Fibroblast of gingiva (primary cell): ENCODE measurements around the gene TRIP12.
"Not testable (repeated sequence)": the region's sequence is repeated elsewhere in the genome, so short reads cannot be mapped to it uniquely, and the experiment has no call there.

ENCODE experiments used
- DNase-seq: peaks from one replicate; pipeline ENCODE4 v3.0.0-alpha.2; 2011; ENCODE audit warnings: low read depth

TRIP12 gene

DNA sequence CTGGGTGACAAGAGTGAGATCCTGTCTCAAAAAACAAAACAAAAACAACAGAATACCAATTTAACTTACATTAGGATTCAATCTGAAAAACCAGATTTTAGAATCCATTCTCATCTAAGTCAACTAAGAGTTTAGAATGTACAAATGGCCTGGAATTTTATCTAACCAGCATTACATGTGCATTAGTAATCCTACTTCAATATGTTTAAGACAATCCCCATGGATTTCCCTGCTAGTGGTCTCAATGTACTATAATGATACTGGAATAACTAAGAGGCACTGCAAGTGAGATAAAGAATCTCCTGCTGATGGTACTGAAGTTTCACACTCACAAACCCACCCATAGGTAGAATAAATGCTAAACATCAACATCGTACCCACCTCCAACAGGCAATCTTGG, 153.6 kb downstream of the TRIP12 start:
- no peak for DNase-seq

DNA sequence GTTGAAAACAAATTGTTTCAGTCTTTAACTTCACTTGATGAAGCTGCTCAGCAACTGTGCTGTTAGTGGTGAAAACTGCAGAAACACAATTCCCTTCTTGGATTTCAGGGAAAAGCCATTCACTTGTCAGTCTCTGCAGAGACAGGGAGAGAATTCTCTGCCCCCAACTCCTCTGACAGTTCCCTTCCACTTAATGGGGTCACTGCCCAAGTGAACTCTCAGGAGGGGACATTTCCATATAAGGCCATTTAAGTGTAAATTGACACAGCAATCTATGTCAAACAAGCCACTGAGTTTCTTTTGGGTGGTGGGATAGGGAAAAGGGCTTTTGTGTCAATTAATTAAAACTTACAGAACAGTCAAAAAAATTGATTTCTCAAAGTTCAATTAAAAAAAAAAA, 156.1 kb downstream of the TRIP12 start:
- no peak for DNase-seq

DNA sequence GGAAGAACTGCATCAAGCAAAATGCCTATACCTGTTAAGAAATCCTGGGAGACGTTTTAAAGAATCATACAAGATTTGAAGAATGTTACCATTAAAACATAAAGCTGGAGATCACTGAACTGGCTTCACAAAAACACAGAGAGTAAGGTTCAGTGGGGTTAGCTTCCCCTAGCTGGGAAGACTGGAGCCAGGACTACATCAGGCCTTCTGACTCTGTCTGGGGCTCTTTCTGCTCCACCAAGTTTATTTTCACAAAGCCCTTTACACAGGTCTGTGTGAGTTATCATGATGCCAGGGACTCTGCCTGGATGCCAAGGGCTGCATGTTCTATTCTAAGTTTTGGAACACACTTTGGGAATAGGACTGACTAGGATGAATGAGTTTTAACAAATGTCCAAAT, 160.1 kb downstream of the TRIP12 start:
- DNase-seq, result no peak

DNA sequence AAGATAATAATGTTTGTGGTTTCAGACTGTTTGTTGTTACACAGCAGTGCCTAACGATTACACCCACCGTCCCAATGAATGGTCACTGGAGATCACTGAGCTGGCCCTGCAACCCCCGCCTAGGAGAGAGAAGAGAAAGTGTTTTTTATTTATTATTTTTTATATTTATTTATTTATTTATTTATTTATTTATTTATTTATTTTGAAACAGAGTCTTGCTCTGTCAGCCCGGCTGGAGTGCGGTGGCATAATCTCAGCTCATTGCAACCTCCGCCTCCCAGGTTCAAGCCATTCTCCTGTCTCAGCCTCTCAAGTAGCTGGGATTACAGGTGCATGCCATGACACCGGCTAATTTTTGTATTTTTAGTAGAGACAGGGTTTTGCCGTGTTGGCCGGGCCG, 164.3 kb downstream of the TRIP12 start:
- DNase-seq, result not testable (repeated sequence)

DNA sequence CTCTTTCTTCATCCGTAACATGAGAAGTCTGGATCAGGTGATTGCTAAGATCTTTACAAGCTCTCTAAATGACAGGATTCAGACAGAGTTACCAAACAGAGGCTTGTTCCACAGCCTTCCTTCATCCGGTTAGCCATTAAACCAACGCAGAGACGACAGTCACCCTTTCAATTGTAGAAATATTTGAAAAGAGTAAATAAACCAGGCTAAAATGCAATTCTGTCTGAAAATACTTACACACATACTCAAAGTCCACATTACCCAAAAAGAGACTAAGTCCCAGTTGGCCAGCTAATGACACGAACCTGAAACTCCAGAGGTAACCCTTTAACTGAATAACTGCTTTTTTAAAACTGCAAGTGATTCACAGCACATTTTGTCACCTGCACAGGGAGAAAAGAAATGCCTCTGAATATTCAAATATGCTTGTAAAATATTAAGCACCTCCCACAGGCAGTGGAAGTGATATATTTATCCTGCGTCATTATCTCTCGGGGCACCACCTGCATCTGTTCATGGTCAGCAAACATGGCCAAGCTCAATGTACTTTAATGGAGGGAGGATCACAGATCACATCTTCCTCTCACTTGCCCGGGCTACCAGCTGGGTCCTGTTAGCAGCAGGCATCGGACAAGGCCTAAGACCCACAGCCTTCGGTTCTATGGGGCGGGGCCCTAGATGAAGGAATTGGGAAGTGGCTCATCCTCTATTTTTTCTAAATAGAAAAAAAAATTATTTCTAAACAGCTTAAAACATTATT, 168.7 kb downstream of the TRIP12 start:
- no peak for DNase-seq

DNA sequence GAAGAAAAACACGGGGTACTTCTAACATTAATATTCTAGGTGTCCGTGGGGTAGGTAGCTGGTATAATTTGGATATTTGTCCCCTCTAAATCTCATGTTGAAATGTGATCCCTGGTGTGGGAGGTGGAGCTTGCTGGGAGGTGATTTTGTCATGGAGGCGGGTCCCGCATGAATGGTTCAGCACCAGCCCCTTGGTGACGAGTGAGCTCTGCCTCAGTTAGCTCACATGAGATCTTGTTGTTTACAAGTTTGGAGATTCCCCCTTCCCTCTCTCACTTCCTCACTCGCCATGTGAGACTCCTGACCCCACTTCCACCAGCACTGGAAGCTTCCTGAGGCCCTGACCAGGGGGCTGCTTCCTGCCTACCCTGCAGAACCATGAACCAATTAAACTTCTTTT, 172.0 kb downstream of the TRIP12 start:
- no peak for DNase-seq

DNA sequence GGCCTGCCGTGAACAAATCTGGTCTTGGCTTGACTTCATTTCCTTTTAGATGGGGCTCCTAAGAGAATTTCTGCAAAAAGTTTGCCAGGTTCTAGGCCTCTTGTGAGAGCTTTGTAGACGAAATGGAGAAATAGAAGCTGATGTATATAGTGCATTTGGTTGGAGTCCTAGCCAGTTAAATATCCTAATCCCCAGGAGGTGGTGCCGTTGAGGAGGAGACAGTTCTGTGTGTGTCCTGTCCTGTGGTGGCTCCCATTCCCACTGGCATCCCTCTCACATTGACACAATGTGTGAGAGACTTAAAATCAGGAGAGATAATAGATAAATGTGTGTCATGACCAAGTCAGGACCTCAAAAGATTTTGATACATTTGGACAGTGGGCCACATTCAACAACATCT, 172.9 kb downstream of the TRIP12 start:
- no peak for DNase-seq

DNA sequence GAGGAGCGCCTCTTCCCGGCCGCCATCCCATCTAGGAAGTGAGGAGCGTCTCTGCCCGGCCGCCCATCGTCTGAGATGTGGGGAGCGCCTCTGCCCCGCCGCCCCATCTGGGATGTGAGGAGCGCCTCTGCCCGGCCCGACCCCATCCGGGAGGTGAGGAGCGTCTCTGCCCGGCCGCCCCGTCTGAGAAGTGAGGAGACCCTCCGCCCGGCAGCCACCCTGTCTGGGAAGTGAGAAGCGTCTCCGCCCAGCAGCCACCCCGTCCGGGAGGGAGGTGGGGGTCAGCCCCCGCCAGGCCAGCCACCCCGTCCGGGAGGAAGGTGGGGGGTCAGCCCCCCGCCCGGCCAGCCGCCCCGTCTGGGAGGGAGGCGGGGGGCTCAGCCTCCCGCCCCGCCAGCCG, 179.1 kb downstream of the TRIP12 start:
- DNase-seq, result not testable (repeated sequence)

DNA sequence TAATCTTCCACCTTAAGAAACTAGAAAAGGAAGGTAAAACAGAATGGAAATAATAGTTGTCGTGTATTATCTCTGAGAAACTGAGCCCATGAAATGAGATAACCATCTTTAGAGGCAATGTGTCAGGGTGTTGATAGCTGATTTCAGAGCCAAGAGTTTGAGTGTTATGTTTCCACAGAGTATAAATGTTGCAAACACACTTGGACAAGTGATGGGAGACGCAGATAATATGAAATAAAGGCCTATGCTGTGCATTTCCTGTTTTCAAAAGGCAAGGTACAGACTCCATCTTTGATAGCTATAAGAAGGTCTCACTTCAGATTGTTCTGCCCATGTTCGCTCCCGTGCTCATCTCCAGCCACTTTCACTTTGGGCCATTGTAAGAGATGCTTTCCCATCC, 181.5 kb downstream of the TRIP12 start:
- DNase-seq, result no peak

DNA sequence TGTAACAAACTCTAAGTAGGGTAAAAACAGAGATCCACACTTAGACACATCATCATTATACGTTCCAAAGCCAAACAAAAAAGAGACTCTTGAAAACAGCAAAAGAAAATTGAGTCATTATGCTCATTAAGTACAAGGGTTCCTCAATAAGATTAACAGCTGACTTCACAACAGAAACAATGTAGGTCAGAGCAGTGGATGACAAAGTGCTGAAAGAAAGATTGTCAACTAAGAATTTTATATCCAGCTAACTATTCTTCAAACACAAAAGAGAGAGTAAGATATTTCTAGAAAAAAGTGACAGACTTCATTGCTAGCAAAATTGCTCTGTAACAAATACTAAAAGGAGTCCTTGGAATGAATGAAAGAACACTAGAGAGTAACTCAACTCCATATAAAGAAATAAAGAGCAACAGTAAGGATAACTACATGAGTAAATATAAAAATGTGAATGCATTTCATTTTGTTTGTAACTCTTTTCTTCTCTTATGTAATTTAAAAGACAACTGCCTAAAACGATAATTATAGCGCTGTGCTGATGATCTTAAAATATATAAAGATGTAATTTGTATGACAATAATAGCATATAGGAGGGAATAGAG, 183.7 kb downstream of the TRIP12 start:
- no peak for DNase-seq

DNA sequence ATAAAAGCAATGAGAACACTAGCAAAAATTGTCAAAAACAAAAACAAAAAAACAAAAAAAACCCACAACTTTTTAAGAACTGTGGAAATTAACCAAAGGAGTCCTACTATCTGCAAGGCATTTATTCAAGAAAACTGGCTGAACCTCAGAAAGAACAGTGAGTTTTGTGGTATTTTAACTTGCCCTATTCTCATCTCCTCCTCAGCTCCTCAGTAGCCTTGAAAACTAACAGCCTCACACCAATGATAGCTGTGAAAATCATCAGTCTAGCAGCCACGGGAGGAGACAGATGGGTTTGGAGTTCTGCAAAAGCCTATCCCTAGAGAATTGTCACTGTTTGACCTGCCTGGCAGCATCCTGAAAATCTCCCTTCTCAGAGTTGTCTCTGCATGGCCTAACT, 187.4 kb downstream of the TRIP12 start:
- DNase-seq, result no peak

DNA sequence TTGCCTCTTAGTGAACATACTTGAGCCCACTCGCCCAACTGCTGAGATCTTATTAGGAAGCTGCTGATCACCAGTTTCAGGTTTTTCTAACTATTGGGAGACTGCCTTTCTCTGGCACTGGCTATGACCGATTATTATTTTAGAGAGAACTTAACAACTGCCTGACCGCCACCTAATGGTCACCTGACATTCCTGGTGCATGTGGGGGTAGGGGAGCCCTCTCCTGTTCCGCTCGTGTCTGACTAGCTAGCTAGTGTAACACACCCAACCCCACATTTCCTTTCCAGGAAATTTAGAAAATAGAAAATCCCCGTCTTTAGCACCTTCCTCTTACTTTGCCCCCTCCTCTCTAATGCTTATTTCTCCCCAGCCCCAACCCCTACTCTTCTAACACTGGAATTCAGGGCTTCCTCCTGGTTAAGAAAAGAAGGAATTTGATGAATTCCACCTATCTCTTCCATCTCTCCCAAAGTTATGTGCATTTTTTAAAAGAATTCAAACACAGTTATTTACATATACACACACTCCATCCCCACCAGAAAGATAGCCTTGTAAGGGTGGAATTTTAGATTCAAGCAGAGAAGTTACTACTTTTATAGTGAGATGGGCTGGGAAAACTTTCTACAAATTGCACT, 188.1 kb downstream of the TRIP12 start:
- DNase-seq, result no peak

DNA sequence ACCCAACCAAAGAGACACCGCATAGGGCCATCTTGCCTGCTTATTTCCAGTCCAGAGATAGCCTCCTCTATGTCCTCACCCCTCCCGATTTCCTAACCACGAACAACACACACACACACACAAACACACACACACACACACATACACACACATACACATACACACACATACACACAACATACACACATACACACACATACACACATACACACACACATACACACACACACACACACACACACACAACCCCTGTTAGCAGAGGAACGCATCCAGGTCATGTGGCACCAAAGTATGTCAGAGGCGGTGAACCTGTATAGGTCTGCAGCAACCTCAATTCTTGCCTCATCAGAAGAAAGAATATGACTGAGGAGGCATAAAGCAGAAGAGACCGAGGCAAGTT, 188.9 kb downstream of the TRIP12 start:
- DNase-seq, result no peak

DNA sequence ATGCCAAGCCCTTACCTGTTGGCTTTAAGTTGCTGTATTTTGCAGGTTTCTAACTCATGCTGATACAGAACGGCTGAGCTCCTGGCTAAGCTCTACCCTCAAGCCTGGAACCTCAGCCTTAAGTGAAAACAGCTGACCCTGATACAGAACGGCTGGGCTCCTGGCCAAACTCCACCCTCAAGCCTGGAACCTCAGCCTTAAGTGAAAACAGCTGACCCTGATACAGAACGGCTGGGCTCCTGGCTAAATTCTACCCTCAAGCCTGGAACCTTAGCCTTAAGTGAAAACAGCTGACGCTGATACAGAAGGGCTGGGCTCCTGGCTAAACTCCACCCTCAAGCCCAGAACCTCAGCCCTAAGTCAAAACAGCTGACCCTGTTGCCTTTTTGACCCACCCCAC, 189.9 kb downstream of the TRIP12 start:
- peak; percentile 89 for DNase-seq

DNA sequence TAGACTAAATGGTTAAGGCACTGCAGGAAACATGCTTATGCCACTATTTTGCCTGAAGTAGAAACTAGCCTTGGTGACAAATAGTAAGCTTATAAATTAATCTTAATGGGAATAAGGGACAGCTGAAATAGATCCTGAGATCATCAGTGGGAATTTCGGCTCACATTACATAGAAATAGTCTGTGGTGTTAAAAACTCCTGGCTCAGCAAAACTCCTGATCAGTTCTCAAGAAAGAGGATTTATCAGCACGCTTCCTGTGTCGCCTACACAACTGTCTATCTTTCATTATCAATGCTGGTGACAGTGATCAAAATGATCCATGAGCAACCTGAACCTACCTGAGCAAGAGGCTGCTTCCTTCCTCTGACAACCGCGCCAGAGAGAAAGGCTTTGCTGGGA, 190.4 kb downstream of the TRIP12 start:
- DNase-seq, result no peak

DNA sequence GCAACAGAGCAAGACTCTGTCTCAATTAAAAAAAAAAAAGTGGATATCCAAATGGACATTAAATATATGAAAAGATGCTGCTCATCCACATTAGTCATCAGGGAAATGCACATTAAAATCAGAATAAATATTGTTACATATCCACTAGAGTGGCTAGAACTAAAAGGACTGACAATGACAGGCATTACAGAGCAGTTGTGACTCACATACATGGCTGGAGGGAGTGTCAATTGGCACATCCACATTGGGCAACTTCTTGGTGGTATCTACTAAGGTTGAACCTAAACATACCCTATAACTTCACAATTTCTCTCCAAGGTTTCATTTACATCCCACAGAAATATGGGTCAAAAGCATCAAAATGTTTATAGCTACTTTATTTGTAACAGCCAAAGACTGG, 193.4 kb downstream of the TRIP12 start:
- DNase-seq, result no peak

DNA sequence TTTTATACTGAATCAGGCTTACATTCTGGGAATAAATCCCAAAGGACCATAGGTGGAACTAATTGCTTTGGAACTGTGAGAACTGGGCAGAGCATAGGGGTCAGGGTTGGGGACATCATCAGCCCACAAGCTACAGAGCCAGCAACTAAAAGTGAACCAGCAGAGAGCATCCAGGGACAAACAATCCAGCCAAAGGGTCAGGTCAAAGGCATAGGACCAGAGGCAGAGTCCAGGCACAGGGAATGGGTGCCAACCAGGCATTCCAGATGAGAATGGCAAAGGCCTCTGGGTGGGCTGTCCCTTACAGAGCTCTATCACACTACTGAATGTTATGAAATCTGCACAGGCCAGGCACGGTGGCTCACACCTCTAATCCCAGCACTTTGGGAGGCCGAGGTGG, 195.2 kb downstream of the TRIP12 start:
- no peak for DNase-seq

DNA sequence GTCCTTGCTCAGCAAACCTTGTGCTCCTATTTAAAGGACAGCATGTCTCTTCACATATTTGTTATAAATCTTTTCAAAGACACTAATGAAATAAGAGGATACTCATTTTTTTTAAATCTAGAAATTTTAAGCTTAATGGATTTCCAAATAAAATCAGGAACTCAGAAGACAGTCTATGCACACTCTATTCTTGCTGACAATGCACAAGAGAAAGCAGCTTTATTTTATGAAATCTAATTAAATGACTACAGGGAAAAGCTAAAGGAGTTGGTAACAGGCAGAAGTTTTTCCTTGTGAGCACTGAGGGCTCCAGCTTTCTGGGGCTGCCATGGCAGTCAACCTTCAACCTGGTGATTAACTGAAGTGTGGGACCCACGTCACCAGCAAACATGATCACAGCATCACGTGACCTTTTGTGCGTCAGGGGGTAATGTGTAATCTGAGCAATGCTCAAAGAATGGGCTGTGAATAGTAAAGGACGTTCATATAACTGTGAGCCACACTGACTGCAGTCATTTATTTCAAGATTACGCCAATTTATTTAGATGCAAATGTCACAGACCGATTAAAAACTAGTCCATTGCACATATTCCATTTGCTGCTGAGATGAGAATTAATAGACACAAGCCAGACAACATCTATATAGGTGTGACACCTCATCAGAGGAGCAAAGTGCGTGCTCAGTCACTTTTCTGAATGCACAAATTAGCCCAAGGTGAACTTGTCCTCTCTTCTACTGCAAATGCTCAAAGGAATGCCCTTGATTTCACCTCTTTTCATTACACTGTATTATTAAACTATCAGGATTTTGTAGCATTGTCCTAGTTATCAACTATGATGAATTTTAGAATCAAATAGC, 195.9 kb downstream of the TRIP12 start:
- peak; percentile 82 for DNase-seq

DNA sequence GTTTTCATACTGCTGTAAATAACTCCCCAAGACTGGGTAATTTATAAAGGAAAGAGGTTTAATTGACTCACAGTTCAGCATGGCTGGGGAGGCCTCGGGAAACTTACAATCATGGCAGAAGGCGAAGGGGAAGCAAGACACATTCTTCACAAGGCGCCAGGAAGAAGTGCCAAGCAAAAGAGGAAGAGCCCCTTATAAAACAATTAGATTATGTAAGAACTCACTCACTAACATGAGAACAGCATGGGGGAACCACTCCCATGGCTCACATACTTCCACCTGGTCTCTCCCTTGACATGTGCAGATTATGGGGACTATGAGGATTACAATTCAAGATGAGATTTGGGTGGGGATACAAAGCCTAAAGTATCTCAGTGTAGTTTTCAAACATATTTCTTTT, 198.6 kb downstream of the TRIP12 start:
- not testable (repeated sequence) for DNase-seq

DNA sequence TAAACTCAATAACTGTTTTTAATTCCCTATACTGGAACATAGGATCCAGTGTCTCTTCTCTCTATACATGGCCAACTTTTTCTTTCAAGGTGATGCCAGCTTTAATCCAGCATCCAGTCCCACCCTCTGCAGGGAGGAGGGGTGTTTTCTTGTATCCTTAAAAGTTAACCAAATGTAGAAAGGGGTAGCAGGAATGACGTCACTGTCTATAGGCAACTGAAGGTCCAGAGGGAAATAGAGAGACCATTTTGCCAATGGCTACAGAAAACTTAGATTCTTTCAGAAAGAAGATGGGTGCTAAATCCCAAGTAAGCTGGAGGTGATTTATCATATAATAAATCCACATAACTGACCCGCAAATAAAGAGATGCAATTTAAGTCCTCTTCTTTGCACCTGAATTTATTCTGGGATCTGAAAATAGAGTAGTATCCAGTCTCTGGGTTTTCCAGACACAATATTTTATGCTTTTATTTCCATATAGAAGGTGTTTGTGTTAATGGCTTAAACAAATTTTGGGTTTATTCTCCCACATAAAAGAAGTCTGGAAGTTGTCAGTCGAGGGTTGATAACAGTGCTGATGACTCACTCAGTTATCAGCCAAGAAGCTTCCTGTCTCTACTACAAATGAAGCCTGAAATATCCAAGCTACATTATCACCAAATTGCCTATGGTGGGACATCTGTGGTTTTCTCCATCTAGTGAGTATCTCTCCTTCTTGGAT, 201.7 kb downstream of the TRIP12 start:
- DNase-seq, result no peak

DNA sequence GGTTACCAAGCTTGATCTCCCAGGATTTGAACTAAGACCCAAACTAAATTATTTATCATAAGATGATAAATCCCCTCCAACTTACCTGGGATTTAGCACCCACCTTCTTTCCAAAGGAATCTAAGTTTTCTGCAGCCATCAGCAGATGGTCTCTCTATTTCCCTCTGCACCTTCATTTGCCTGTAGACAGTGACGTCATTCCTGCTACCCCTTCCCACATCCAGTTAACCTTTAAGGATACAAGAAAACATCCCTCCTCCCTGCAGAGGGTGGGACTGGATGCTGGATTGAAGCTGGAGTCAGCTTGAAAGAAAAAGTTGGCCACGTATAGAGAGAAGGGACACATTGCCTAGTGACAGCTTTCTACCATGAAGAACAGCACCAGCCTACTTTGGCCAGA, 203.8 kb downstream of the TRIP12 start:
- no peak for DNase-seq
